Epithelial cell of esophagus (primary cell): Measurements from ENCODE around the gene TRPM3.

Source experiments
- DNase-seq: peaks from one replicate; pipeline ENCODE4 v3.0.0; 2010; ENCODE audit warnings: low read depth
- H3K4me3 ChIP-seq: 2 replicates; pipeline ENCODE4 v1.5.1; 2011; ENCODE audit warnings: mild to moderate bottlenecking, low read length, control low read depth
- TF ChIP-seq, protein P1 (sequence below): IDR thresholded peaks from 2 replicates; pipeline ENCODE4 v1.5.1; 2011; ENCODE audit warnings: low read depth, mild to moderate bottlenecking, low read length, control low read depth, inconsistent platforms; ENCODE audit not compliant: insufficient read depth; ENCODE audit errors: missing control alignments

TRPM3 gene

DNA sequence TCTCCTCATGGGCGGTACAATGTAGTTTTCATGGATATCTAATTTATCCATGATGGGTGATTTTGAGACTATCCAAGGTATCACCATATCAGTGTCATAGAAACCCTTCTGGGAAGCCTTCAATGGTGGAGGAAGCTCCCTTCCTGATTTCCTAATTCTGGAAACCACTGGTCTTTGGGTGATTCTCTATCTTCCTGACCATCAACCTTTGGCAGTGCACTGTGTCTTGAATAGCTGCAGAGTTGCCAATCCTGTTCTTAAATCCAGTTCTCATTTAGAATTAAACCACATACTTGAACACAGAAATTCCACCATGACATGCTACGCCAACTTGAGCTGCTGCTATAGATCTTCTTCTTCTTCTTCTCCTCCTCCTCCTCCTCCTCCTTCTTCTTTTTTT lies 545.3 kb downstream of the TRPM3 start:
- no peak for DNase-seq
- TF ChIP-seq, protein P1, sequence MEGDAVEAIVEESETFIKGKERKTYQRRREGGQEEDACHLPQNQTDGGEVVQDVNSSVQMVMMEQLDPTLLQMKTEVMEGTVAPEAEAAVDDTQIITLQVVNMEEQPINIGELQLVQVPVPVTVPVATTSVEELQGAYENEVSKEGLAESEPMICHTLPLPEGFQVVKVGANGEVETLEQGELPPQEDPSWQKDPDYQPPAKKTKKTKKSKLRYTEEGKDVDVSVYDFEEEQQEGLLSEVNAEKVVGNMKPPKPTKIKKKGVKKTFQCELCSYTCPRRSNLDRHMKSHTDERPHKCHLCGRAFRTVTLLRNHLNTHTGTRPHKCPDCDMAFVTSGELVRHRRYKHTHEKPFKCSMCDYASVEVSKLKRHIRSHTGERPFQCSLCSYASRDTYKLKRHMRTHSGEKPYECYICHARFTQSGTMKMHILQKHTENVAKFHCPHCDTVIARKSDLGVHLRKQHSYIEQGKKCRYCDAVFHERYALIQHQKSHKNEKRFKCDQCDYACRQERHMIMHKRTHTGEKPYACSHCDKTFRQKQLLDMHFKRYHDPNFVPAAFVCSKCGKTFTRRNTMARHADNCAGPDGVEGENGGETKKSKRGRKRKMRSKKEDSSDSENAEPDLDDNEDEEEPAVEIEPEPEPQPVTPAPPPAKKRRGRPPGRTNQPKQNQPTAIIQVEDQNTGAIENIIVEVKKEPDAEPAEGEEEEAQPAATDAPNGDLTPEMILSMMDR: no peak
- no peak overlapping the region for H3K4me3 ChIP-seq

DNA sequence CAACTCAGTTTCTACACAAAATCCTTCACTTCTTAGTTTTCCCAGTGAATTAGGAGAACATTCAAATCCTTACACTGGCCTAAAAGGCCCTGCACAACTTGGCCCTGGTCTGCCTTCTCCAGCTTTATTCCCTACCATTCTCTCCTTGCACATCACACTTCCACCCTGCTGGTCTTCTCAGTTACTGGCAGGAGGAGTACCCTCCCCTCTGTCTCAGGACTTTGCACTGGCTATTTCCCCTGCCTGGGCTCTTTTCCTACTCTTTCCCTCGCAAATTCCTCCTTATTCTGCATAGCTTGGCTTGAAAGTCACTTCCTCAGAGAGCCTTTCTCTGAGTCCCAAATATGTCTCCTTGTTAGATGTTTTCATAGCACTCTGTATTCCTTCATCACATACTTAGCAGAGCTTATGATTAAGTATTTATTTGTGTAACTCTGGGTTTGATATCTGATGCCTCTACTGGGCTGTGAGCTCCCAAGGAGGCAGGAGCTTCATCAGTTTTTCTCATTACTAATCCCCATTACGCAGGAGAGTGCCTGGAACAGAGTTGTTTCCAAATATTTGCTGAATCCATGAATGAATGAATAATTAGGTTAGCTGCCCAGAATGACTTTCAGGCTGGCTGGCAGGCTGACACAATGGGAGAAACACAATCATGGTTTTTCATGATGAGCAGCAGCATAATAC lies 547.1 kb downstream of the TRPM3 start:
- TF ChIP-seq, protein P1: no peak
- peak; percentile 27 for DNase-seq

DNA sequence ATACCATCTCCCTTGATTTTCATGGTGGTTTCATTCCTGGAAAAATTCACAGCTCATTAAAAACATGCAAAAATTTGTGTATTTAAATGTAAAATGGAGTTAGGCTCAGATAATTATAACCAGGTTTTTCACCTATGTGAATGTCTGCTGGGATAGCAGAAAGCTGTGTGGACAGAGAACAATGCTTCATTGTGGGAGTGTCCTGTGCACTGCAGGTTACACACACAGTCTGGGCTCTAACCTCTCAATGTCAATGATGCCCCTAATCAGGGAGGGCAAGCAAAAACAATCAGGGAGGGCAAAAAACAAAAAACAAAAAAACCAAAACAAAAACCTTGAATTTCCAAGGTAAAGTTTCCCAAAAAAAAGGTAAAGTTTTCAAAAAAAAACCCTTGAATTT lies 548.1 kb downstream of the TRPM3 start:
- TF ChIP-seq, protein P1: no peak
- no peak for DNase-seq
- no peak overlapping the region for H3K4me3 ChIP-seq

More for the DNA sequence above, 547.1 kb downstream of the TRPM3 start:
- no peak overlapping the region for H3K4me3 ChIP-seq

DNA sequence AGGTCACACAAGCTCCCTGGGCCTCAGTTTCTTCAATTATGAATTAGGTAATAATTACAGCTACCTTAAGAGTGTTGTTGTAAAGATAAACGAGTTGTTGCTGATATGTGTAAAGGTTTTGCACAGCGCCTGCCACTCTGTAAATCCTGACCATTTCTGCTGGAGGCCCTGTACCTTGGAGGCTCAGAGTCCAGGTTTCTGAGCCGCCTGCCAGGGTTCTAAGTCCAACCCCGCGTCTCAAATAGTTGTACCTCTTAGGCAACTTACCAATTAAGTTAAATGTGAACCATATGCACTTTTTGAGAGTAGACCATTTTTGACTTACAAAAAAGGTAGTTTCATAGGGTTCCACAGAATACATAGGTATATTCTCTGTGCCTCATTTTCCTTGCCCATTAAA lies 550.2 kb downstream of the TRPM3 start:
- TF ChIP-seq, protein P1: no peak
- DNase-seq: no peak
- H3K4me3 ChIP-seq: no peak overlapping the region

DNA sequence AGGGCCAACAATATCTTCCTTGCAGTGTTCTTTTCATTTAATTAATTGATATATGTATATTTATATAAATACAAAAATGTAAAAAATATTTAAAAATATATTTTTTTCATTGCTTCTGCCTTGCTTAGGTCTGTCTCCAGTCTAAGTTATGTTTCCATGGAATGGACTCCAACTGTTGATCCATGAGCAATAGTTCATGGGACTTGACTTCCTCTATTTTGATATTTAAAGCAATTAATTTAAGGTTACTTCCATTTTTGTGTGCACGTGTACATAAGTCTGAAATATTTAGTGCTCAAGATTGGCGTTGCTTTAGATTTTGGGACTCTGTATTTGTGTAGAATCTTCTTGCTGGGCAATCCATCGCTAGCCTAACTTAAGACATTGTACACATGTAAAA lies 551.6 kb downstream of the TRPM3 start:
- DNase-seq: no peak
- no peak overlapping the region for H3K4me3 ChIP-seq
- TF ChIP-seq, protein P1: no peak

DNA sequence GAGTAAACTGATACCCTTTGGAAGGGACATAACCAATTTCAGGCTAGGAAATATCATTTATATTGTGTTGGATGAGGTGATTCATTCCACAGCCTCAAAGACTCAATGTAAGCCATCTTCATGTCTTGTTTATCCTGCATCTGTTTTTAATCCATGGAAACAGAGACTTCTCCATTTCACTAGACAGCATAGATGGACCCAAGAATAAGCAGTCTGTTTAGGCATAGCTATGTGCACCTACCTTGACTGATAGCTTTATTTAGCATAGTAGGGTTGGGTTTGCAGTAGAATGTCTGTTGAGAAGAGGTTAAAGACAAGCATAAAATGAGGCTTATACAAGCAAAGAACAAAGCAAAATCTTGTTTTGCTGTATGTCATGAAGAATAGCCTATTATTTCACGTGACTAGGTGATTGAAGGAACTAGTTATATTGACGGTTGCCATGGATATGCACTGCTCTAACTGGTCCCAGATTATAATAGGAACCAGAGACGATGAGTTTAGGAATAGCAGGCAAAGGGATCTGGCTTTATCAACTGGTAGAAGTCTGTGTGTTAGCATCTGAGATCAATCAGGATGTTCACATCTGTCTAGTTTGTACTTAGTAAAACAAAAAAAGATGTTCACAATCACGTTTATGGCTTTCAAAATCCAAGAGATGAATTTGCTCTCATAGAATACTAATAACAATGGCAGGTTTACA lies 552.2 kb downstream of the TRPM3 start:
- DNase-seq: no peak
- TF ChIP-seq, protein P1: no peak
- no peak overlapping the region for H3K4me3 ChIP-seq
